HG03045 (cell line): ENCODE results near the gene ITPK1.

Experiments used
- ATAC-seq: cut with Tn5 transposase; IDR thresholded peaks from one replicate; pipeline ENCODE4 v1.9.1; 2021; ENCODE audit warnings: mild to moderate bottlenecking, moderate library complexity; ENCODE audit not compliant: unreplicated experiment

The ITPK1 gene

DNA sequence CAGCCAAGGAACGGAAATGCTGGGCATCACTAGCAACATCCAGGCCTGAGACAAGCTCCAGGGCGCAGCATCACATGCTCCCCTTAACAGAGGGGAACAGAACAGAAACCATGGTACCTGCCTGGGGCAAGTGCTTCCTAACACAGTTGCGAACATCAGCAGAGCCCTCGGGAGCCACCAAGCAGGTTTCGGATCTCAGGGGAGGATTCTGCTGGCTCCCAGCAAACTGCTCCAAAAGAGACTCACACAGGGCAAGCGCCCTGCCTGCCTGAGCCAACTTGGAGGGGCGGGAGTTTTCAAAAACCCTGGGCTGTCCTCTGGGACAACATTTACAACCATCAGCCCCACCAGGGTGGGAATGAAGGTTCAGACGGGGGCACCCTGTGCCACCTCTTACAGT is 173.1 kb downstream of the ITPK1 start:
- no peak for ATAC-seq

GRCh38 chr14:92942136-92942535 is 173.6 kb downstream of the ITPK1 start:
- no peak for ATAC-seq

GRCh38 chr14:92941531-92941930 is 174.2 kb downstream of the ITPK1 start:
- ATAC-seq, result no peak

GRCh38 chr14:92940543-92940942 is 175.2 kb downstream of the ITPK1 start:
- no peak for ATAC-seq

- ATAC-seq, result no peak
Observed at GRCh38 chr14:92939699-92940098, 176.0 kb downstream of the ITPK1 start.

GRCh38 chr14:92938890-92939671 is 176.6 kb downstream of the ITPK1 start:
- ATAC-seq, result no peak

DNA sequence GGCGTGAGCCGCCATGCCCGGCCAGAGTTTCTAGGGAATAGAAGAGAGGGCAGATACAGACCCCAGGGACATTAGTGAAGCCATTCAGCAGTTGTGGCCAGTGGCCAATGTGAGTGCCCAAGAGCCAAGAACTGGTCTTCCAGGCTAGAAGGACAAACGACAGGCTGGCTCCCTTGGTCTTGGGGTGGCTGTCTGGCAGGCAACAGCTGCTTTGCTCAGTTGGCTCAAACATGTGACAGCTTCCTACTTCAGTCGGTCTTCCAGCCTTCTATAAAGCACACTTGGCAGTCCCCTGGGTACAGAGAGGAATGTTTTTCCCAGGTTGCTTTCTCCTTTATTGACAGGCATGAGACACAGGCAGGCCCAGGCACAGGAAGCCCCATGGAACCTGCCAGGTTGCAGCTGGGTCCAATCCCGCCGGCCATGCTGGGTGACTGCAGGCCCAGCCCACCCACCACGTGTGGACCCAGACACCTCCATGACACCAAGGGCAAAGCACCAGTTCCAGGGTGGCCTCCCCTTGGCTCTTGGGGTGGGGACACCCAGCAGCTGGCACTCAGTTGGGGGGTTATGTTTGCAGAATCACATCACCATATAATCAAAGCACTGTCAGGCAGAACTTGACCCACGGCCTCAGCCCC is 177.4 kb downstream of the ITPK1 start:
- ATAC-seq, result no peak

DNA sequence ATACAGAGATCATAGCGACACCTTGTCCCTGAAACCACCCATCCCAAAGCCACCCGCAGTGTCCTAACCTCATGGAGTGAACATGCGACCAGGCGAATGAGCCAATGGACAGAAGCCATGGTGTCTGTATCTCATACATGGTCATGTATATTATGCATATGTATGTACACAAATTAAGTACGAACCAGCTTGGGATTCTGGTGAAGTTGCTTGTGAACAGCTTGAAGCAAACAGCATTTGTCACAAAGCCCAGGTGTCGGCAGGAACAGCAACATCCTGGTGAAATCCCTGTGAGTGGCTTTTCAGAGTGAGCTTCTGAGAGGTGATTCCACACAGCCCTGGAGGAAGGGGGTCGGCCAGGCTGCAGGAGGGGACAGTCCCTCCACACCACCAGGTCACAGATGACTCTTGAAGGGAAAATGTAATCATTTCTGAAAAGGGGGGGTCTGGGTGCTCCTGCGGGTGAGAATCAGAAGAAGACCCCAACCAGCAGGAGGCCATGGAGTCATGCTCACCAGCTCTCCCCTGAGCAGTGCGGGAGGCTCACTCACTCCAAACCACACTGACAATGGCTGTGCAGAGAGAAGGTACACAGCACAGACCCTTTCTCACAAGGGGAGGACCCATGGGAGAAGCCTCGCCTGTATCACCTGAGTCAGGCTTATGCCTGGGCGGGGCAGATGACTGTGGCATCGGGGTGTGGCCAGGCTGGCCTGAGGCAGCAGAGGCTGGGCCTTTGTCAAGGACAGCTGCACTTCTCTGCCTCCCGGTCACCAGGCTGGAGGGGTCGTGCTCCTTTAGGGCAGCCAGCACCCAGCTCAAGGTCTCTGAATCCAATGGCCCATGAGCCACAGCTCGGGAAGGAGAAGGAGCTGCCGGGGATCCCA is 178.4 kb downstream of the ITPK1 start:
- ATAC-seq, result no peak

- ATAC-seq, result no peak
Observed at GRCh38 chr14:92936085-92936484, 179.6 kb downstream of the ITPK1 start.

DNA sequence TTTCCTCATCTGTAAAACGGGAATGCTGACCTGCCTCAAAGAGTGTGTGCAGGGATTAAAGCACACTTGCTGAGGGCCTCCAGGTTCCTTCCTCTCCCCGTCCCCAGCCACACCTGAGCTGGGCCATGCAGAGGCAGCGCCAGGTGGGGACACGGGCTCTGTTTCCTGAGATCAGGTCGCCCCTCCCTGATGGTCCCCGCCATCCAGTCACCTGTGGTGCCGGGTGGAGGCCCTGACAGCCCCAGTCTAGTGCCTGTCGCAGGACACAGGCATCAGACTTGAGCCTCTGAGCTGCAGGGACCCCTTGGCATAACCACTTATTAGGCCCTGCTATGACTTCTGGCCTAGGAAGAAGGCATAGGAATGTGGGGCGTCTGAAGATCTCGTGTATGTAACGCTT is 180.3 kb downstream of the ITPK1 start:
- ATAC-seq, result no peak

DNA sequence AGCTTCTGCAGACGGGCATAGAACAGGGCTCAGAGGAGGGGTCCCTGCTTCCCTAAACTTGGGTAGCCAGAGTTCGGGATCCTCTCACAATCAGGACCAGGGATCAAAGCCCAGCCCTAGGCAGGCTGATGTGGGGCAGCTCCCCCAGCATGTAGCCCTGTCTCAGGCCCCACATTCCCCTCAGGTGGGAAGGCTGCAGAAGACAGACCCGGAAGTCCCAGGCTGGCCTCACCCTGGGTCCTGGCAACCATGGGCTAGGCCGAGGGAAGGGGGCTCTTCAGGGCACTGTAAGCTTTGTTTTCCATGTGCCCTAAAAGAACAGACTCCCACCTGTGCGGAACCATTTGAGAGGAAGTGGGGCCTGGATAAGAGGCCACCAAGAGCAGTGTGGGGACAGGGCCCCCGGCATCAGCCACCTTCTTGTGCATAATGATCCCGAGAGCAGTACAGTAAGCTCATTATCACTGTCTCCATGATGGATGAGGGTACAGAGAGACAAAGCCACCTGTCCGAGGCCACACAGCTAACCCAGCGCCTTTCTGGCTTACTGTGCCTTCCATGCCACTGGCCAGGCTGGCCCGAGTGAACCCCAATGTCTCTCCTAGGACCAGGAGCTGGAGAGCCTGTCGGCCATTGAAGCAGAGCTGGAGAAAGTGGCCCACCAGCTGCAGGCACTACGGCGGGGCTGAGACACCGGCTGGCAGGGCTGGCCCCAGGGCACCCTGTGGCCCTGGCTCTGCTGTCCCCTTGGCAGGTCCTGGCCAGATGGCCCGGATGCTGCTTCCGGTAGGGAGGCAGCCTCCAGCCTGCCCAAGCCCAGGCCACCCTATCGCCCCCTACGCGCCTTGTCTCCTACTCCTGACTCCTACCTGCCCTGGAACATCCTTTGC is 181.3 kb downstream of the ITPK1 start:
- no peak for ATAC-seq

GRCh38 chr14:92933481-92933880 is 182.2 kb downstream of the ITPK1 start:
- no peak for ATAC-seq

DNA sequence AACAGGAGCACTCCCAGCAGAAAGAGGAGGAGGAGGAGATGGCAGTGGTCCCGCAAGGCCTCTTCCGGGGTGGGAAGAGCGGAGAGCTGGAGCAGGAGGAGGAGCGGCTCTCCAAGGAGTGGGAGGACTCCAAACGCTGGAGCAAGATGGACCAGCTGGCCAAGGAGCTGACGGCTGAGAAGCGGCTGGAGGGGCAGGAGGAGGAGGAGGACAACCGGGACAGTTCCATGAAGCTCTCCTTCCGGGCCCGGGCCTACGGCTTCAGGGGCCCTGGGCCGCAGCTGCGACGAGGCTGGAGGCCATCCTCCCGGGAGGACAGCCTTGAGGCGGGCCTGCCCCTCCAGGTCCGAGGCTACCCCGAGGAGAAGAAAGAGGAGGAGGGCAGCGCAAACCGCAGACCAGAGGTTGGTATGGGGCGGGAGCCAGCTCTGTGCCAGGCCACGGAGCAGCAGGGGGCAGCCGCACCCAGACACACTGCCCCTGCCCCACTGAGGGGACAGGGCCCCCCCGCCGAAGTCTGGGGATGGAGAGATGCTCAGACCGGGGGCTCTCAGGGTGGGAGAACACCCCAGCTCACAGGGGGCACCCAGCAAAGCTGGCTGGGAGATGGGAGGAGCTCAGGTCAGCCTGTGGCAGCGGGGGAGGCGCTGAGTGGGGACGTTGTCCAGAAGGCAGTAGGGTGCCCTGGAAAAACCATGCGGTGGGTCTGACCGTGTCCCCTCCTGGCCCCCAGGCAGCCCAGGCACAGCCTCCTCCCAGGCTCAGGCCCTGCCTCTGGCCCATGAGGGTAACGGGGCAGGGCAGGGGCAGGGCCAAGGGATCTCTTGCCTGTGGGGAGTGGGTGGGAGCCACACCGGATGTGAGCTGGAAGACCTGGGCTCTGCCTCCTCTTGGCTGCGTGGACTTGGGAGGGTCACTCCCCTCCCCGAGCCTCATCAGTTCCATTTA is 183.0 kb downstream of the ITPK1 start:
- ATAC-seq, result no peak

GRCh38 chr14:92931681-92932447 is 183.9 kb downstream of the ITPK1 start:
- no peak for ATAC-seq

GRCh38 chr14:92930737-92931602 is 184.8 kb downstream of the ITPK1 start:
- ATAC-seq, result no peak

- ATAC-seq, result no peak
Observed at GRCh38 chr14:92929689-92930608, 185.8 kb downstream of the ITPK1 start.
